HG02588 (cell line): ENCODE results near the gene GNAI2.

Experiments
- ATAC-seq: cut with Tn5 transposase; IDR thresholded peaks from one replicate; pipeline ENCODE4 v1.9.1; 2021; ENCODE audit warnings: mild to moderate bottlenecking, moderate library complexity; ENCODE audit not compliant: unreplicated experiment

GNAI2 gene

DNA sequence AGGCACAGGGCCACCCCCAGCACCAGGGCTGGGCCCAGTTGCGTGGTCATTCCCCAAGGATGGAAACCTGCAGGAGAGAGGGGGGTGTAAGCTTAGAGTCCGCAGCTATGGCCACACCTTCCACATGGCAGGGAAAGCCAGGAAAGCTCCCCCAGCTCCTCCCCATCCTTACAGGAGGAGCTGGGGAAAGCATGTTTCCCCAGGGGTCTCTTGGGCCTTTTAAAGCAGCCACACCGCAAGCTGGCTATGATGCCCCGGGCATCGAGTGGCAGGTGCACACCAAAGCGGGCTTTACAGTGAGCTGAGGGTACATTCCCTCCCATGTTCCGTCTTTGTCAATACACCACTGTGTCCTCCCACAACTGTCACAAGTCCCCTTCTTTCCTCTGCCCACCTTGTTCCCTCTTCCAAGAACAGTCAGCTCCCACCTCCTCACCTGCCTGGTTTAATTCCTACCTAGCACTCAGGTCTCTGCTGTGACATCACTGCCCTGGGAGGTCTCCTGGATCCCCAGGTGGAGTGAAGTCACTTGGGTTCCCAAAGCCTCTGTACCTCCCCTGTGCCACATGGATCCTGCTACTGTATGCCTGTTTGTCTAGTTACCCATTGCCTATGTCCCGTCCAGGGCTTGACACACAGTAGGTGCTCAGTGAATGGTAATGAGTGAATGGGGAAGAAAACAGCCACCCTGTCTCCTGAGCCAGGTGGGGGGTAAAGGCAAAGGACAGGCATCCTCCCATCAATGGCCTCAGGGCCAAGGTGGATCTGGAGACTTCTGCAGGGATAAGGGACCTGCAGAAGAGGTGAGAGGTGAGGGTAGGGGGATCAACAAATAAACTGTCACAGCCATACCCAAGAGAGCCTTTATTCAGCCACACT is 59.8 kb downstream of the GNAI2 start:
- ATAC-seq: no peak

DNA sequence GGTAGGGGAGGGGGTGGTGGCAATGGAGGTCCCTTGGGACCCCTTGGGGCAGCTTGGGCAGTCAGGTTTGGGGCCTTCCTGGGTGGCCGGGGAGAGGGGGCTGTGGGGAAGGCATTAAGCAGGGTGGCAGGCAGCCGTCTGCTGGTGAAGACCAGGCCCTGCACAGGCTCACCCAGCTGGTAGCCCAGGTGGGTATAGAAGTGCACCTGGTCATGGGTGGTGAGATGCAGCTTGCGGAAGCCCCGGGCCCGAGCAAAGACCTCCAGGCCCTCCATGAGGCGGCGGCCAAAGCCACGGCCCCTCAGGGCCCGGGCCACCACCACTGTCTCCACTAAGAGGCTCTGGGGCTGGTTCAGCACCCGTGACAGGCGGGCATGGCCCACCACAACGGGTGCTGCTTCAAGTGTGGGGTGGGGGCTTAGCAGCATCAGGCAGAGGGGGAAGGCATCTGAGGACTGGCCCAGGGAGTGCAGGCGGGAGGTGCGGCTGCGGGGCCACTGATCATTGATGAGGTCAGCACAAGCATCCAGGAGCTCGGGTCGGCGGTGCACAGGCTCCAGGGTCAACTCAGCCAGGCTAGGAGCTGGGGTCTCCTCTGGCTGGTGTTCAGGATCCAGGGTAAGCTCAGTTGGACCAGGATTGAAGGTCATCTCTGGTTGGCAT is 60.8 kb downstream of the GNAI2 start:
- ATAC-seq: no peak

DNA sequence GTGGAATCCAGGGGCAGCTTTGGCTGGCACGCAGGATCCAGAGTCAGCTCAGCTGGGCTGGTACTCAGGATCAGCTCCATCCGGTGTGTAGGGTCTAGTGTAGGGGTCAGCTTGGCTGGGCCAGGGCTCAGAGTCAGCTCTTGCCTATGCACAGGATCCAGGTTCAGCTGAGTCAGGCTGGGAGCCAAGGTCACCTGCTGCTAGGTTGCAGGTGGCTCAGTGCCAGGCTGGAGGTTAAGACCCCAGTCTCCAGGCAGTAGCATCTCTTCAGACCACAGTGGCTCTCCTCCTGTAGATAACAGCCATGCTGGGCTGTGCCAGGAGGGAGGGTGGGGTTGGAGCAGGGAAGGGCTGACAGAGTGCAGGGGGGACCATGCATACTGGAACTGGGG is 61.4 kb downstream of the GNAI2 start:
- ATAC-seq: no peak

DNA sequence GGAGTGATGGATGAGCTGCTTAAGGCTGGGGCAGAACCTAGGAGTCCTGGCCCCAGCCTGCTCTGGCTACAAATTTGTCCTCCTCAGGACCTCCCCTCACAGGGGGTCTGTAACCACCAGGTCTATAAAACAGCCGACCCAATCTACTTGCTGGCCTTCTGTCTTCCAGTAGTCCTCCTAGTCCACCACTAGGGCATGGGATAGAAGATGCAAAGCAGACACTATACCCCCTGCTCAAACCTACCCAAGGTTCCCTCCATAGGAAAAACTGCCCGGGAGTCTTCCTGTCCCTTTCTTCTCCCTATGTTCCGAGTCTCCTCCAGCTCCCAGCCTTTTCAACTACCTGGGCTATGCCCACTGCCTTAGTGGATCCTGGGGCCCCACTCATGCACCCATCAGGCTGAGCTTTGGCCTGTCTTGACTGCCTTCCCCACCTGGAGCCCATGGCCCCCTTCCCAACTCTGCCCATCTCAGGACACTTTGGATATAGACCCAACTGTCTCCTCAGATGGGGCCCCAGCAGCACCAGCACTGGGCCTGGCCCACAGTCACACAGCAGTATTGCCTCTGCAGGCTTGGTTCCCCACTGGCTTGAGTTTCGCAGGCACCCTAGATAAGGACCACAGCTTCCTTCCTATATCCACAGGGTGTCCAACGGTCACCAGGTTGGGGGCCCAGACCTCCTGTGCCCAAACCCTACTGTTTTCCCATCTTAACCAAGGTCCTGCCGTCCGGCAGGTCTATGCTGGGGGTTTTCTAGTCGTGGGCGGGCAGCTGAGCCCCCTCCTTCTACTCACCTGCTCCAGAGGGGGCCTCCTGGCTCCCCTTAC is 62.1 kb downstream of the GNAI2 start:
- no peak for ATAC-seq

DNA sequence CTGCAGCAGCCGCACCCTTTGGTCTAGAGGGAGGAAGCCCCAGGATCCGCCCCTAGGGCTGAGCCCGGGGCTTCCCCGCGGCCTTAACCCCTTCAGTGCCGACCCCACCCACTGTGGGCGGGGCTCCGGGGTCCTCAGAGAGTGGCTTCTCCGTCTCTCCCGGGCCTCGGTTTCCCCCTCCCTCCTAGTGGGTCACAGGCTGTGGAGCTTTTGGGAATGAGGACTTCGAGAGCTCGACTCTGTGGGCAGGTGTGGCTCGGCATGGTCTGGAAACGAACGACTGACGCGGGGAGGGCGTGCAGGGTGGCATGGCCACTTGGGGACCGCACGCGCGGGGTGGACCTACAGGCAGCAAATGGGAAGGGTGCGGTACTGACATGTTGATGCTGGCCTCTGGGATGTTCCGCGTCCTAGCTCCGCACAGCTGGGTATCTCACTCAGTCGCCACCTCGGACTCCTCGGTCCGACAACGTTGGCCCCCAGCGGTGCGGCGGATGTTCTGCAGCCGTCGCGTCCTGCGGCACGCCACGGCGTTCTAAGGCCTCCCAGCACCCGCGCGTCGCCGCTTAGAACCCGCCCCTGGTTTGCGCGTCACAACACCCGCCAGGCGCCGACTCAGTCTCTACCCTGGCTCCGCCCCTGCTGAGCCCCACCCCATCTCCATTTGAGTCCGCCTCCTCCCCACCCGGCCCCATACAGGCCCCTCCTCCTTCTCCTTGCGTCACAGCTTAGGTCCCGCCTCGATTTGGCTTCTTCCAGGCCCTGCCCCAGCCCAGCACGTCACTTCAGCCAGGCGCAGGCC is 63.0 kb downstream of the GNAI2 start, which contains the start of the genes HYAL3 and NAA80:
HYAL3 (minus strand) TSS at position 570 of the 802 bp plus-strand sequence. CDS start 3,803 bp downstream, outside the sequence.
NAA80 (minus strand) TSS at position 570 of the 802 bp plus-strand sequence. CDS start 1,942 bp downstream, outside the sequence.
- peak; percentile 86 for ATAC-seq

DNA sequence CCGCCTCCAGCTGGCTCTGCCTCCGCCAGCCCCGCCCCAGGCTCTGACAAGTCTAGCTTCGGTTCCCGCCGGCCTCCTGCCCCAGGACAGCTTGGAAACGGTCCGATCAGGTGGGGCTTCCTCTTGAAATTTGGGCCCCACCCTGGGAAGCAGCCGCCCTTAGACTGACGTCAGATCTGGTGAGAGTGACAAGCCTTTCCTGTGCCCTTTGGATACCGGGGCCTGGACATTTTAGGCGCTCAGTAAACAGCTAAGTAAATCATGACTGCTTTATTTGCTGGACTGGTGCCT is 63.6 kb downstream of the GNAI2 start:
- ATAC-seq: no peak

DNA sequence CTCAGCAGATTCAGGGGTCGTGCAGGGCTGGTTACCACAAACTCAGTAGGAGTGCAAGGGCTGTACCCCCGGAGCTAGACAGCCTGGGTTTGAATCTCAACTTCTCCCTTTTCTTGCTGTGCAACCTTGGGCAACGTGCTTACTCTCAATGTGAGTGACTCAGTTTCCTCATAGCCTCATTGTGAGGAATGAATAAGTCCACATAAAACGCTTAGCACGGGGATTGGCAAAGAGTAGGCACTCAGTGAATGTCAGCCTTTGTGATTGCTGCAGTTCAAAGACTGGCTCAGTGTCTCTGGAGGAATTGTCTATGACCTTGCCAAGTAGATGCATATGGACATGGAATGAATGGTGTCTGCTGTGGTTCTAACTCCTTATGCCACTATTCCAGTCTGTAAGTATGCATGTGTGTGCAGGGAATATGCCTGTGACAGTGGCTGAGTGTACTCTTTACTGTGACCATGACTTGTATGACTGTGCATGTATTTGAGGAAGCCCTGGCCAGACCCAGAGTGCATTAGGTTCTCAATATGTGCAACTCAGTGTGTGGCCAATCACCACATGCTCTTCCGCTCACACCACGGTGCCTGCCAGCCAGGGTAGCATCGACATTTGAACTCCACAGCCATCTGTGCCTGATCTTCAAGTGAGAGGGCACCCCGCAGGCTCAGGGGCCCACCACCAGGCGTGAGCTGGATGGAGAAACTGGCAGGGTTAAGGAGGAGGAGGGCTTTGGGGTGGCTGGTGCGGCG is 64.1 kb downstream of the GNAI2 start:
- no peak for ATAC-seq

DNA sequence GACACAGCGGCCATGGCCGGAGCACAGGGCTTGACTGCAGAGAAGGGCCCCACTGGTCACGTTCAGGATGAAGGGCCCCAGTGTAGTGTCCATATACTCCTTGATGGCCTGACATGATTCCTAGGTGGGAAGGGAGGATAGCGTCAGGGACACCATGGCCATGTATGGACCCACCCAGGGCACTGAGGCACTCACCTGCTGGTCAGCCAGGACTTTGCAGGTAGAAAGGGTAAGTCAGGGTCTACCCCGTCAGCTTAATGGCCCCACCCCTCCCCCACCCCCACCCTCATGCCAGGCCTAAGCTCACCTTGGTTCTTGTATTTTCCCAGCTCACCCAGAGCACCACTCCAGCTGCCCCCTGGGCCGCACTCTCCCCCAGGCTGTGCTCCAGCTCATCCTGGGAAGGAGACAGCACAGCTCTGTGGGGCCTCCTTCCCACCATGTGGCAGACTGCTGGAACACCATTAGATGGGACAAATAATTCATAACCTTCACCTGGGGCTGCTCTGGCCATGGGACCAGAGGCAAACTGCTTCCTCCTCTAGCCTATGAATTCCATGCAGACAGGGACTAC is 64.8 kb downstream of the GNAI2 start:
- no peak for ATAC-seq

DNA sequence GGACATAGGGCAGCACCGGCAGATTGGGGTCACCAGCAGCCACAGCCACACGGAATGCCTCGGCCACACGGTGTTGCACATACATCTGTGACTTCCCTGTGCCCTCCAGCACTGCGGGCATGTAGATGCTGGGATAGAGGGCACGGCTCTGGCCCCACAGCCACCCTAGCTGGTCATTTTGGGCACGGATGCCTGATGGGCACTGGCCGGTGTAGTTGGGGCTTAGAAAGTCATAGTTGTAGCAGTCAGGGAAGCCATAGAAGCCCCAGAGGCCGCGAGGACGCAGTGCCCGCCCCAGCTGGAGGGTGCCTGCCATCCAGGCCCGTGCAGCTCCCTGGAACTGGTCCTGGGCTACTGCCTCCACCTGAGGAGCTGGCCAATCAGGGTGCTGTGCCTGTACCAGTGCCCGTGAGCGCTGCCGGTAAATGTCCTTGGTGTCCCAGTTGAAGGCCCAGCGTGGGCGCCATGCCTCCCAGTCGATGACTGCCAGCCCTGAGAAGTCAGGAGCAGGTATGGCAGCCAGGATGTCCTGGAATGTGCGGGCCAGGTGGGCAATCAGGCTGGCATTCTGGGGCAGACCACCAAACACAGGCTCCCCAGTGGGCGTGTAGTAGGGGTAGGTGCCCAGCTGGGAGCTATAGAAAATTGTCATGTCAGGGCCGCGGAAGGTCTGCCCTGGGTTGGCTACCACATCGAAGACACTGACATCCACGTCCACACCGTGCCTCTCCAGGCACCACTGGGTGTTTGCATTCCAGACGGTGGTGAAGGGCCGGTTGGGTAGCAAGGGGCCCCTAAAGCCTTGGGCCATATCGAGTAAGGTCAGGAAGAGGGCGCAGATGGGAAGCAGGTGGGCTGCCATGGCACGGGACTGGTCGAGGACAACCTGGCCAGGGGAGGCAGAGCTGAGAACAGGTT is 66.3 kb downstream of the GNAI2 start:
- no peak for ATAC-seq

DNA sequence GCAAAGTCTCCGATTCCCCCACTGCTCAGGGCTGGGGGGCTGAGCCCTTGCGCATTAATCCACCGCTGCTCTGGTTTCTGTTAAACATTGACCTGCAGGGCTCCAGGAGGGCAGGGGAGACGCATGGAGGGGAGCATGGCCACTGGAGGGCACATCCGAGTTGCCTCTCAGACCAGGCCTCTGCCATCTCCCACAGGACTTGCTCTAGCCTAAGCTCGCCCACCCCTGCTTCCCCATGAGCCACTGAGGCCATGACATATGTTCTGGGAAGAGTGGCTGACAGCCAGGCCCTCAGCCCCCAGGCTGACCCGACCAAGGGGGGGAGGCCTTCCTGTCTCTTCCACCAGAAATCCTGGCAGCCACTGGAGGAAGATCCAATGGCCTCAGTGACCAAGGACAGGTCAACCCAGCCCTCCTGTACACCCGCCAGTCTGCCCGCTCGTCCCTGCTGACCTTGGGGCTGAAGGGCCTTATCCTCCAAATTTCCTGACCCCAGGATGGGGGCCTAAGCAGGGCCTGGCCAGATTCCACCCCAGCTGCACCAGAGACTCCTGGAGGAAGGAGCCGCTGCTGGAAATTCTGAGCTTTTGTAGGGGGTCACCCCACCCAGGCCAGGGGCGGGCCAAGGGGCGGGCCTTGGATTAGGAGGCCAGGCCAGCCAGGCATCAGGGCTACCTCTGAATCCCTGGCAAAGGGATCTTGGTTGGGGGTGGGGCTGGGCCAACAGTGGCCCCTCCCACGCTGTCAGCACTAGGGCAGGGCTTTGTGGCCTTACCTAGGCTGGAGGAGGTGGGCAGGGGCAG is 67.2 kb downstream of the GNAI2 start, which contains the start of gene HYAL1:
HYAL1 (minus strand) TSS at position 562 of the 803 bp plus-strand sequence. CDS start 618 bp downstream, outside the sequence.
- no peak for ATAC-seq

DNA sequence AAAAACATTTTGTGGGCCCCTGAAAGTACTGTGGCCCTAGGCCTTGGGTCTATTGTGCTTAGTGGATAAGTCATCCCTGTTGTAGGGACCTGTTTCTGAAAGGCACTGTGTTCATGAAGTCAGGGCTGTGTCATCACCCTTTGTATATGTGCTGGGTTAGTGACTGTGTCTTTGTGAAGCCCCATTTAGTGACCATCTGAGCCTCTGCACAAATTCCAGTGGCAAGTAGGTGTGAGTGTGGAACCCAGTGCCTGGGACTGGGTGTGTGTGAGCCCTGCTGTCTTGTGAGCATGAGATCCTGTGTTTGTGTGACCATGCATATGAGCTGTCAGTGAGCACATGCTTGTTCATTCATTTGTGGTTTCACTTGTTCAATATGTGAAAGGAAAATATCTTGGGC is 68.6 kb downstream of the GNAI2 start:
- ATAC-seq: no peak
